ENCODE data around the gene CCDC117.

The CCDC117 gene

DNA sequence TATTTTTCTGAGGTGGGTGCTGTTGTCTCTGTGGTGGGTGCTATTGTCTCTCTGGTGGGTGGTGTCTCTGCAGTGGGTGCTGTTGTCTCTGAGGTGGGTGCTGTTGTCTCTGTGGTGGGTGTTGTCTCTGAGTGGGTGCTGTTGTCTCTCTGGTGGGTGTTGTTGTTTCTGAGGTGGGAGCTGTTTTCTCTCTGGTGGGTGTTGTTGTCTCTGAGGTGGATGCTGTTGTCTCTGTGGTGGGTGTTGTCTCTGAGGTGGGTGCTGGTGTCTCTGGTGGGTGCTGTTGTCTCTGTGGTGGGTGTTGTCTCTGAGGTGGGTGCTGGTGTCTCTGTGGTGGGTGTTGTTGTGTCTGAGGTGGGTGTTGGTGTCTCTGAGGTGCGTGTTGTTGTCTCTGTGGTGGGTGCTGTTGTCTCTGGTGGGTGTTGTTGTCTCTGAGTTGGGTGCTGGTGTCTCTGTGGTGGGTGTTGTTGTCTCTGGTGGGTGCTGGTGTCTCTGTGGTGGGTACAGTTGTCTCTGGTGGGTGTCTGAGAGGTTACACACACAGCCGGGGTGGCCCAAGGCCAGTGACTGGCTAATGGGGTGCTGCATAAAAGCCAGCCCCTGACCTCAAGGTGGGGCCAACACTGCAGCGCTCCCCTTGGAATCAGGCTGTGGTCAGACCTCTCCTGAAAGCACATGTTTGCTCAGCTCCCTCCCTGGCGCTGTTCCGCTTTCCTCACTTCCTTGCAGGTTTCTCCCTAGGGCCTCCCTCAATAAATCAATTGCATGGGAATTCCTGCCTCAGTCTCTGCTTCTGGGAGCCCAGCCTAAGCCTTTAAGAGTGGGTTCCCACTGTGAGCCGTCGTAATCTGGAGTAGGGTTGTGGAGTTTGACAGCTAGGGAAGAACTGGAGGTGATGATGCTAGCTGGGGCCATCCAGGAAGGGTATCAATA lies 58.9 kb downstream of the CCDC117 start:
- DNase-seq: no peak

- DNase-seq: no peak
Observed at GRCh38 chr22:28832731-28833130, 60.2 kb downstream of the CCDC117 start.

GRCh38 chr22:28833276-28833923 lies 60.9 kb downstream of the CCDC117 start:
- DNase-seq: no peak

GRCh38 chr22:28835630-28836189 lies 63.2 kb downstream of the CCDC117 start:
- no peak for DNase-seq

GRCh38 chr22:28837640-28838039 lies 65.1 kb downstream of the CCDC117 start:
- DNase-seq: no peak

Measured in CD4-positive, alpha-beta T cell treated with Interleukin-17A for 4 hours (primary cell).